Activated naive CD4-positive, alpha-beta T cell treated with Interleukin-2 at 50 U/mL for 16 hours (primary cell): ENCODE data around the gene AGGF1.
A peak's percentile ranks its signal among the peaks of the same experiment; 100 is the strongest.
"Not testable (repeated sequence)": the region's sequence is repeated elsewhere in the genome, so short reads cannot be mapped to it uniquely, and the experiment has no call there.

Experiments used
- DNase-seq: peaks from one replicate; pipeline ENCODE4 v3.0.0-alpha.2; 2020

Gene AGGF1

DNA sequence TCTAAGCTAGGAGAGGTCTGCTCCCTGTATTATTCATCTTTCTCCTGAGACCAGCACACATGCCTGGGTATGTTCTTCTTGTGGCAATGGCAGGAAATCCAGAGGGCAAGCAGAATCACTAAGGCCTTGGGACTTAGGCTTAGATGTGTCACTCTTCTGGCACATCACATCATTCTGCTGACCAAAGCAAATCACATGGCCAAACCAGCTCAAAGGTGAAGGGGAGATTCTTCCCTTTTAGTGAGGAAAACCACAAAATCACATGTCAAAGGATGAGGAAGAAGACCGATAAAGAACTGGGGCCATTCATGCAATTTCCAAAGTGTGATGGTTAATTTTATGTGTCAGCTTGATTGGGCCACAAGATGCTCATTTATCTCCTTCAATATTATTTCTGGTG, 5.7 kb upstream of the AGGF1 start:
- DNase-seq, result no peak

DNA sequence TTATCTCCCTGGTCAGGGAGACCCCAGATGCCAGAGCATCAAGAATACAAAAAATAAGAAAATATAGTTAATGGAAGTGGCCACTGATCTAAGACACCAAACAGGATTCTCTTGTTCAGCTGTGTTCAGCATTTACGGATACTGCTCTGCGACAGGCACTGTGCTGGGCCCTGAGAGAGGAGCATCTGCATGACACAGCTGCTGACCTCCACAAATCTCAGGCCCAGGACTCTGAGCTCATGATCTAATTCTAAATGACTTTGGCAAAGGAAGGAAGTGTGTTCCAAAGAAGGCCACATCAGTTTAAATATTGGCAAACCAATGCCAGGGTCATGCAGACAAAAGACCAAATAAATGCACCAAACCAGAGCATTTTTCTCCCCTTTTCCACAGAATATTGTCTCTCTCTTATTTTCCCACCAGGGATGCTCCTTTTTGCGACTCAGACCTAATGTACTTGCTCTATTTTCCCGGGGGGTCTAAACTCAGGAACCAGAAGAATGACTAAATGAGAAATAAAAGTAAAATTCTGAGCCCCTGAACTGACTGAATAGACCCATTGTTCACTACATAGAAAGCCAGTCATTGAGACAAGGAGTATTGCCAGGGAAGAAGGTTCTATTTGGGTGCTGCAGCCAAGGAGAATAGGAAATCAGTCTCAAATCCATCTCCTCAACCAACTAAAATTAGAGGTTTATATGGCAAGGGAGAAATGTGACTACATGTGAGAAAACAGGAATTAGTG, 1.4 kb upstream of the AGGF1 start:
- no peak for DNase-seq

DNA sequence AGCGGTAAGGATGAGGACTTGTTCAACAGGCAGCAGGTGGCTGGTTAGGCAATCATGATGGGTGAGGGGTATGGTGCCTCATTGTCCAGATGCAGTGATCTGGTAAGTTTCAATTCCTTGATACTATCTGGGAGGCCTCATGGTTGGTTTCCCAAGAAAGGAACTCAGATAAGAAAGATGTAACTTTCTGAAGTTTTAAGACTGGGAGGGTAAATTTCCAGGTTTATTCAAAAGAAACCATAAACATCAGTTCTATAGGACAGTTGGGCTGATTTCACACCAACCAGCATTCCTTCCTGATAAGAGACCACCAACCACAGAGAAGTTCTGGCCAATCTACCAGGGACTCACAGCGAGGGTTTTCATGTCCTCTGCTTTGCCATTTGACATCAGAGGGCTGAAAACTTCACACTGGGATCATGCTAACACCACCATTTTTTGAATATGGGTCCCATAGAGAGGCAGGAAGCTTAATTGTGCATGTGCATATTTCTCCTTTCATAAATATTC, 773 bp upstream of the AGGF1 start:
- no peak for DNase-seq

DNA sequence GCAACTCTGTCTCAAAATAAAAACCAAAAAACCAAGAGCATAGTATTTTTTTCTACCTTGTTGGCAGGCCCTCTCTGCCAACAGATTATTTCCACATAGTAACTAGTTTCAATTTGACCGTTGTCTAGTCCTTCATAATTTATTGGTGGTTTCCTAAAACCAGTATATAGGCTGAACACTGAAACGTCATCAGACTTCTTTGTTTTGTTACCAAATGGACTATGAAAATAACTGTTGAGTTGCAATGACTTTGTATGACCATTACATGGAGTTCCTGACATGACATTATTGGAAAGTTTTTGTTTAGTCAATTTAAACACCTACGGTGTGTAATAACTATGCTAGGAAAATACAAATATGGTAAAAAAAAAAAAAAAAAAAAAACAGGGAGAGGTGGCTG, 1.7 kb downstream of the AGGF1 start:
- no peak for DNase-seq

DNA sequence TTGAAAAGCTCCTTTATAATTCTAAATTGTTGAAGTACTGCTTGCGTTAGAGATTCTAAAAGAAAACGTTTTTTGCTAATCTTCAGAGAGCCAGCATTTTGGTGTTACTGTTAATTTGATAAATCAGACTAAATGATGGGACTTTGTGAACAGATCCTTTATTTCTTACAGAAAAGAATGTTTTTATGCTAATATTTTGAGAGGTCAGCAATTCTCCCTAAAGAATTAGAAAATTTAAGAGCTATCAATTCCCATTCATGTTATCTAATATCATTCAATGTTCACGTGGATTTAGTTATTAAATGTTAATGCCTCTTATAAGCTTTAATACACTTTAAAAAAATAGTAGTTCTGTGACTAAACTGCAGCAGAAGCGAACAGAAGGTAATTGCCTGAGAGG, 2.4 kb downstream of the AGGF1 start:
- no peak for DNase-seq

DNA sequence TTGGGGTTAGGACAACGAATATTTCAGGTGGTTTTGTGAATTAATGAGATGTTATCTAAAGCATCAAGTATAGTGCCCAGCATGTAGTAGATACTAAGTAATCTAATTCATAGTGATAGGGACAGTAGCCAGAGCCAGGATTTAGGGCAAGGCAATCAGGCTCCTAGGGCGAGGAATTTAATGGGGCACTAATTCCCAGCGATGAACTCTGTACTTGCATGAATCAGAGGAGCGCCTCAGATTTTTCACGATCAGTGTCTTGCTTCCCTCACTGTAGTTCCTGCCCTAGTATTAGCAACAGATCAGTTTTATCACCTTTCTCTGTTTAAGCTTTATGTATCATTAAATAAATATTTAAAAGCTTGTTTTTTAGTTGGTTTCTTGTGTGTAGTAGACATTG, 3.1 kb downstream of the AGGF1 start:
- DNase-seq, result no peak

DNA sequence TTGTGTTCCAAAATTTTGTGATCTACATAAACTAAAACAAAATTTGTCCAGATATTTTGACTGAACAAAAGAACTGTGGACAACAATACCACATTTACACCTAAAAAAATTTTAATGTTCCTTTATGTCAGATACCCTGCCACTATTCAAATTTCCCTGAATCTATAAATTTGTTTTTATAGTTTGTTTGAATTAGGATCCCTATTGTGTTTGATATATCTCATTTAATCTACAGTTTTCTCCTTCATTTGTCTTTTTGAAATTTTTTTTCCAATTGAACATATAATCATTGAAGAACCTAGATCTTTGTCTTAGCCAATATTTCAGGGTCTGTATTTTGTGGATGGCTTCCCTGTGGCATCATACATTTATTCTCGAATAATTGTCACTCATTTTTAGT, 5.7 kb downstream of the AGGF1 start:
- no peak for DNase-seq

DNA sequence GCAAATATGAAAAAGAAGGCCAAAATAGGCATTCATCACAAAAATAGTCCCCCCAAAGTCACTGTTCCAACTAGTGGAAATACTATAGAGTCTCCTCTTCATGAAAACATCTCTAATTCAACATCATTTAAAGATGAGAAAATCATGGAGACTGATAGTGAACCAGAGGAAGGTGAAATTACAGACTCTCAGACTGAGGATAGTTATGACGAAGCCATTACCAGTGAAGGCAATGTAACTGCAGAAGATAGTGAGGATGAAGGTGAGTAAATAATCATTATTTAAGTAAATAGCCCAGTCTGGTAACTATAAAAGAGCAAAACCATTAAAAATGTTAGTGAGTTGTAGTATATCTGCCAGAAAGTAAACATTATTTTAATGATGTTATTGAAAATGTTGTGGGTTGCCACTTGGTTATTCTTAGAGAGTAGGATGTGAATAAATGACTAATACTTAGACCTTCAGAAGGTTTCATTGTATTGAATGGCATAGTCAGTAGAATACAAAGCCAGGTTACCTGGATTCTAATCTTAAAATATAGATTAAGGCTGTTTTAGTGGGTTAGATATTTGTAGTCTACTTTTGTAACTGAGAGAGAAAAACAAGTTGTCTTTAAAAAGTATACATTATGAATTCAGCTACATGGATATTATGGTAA, 16.3 kb downstream of the AGGF1 start:
- no peak for DNase-seq

DNA sequence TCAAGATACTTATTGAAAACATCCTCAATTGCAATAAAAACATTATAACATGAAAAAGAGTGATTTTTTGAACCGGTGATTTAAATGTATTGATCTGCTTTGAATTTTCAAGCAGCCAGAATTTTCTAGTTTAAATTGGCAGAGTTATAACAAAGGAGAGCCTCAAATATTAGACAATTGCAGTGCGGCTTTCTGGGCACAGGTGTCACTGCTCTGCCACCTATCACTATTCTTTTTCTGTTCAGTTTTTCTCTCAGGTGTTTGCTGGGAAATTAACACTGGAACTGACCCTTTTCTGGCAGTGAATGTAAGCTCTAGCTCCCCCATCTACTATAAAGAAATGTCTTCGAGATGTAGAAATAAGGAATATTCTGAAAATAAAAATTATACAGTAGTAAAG, 33.8 kb downstream of the AGGF1 start:
- DNase-seq, result no peak

DNA sequence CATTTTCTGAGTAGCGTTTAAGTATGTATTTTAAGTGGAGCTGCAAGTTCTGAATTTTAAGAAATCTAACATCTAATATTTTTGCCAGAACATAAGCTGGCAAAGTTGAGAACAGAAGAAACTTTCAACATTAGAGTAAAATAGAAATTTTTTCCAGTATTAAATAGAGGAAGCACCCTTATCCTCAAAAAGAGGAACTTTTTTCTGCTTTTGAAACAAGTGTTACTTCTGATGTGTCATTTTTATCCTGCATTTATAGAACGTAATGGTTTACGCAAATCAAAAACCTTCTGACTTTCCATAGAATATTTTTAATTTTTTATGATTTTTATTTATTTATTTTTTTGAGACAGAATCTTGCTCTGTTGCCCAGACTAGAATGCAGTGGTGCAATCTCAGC, 35.1 kb downstream of the AGGF1 start:
- no peak for DNase-seq

DNA sequence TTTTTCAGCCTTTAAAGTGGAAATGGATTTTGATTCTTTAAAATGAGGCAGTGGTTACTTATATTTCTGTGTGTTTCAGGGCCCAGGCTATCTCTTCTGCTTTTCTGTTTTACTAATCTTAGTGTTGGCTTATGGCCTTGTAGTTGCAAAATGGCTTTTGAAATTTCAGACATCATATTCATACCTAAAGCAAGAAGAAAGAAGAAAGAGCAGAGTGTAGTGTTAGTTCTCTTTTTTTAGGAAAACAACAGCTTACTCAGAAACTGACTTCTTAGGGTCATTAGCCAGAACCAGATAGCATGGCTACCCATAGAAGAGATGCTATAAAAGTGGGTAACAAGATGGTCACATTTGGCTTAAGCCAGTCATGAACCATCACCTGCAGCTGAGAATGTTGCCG, 36.0 kb downstream of the AGGF1 start:
- DNase-seq, result no peak

DNA sequence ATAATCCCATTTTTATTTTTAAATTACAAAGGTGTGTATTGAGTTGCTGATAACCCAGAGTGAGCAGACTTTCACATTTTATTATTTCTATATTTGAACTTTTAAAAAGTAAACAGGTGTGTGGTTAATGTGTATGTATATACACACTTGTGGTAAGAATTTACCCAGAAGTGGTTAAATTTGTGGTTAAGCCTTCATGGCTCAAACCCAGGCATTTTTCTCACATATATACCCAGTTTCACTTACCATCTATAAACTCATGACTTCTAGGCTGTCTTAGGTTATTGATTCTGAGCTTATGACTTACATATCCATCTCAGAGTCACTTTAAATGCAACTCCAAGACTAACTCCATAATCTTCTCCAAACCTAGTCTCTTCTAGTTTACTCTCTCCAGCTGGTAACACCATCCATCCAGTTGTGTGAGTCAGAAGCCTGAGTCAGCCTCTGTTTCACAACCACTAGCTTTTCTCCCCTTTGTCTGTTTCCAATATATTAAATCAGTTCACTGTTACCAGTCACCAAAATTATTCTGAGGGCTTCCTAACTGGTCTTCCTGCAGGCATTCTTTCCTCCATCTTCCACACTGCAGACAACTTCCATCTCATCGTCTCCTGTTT, 36.7 kb downstream of the AGGF1 start:
- DNase-seq, result no peak

DNA sequence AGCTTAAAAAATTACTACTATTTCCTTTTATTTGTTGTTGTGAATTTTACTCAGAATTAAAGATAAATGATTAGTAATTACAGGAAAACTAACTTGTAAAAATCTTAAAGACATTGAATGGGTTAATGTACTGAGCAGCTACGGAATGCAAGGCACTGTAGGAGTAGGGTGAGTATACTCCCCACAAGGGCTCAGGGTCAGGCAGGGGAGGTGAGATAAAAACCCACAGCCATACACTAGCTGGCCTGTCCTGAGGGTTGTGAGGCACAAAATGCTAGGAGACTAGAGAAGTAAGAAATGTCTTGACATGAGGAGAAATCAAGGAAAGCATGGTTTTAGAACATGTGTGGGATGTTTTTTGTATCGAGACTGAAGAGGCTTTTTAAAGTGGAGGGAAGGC, 43.5 kb downstream of the AGGF1 start:
- DNase-seq, result no peak

DNA sequence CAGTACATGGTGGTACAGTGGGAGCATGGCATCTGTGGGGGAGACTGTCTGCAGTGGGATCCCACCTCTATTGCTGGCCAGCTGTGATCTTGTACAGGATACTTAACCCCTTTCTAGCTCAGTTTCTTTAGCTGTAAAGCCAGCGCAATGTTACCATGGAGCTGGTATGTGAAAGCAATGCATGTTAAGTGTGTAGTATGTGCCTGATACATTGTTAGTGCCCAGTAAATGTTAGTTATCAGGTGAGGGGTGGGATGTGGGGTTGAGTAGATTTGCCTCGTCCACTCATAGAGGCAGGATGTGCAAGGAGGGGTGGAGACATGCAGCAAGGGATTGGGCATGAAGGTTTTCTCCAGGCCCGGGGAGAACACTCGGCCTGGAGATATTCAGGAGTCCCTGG, 44.5 kb downstream of the AGGF1 start:
- no peak for DNase-seq

DNA sequence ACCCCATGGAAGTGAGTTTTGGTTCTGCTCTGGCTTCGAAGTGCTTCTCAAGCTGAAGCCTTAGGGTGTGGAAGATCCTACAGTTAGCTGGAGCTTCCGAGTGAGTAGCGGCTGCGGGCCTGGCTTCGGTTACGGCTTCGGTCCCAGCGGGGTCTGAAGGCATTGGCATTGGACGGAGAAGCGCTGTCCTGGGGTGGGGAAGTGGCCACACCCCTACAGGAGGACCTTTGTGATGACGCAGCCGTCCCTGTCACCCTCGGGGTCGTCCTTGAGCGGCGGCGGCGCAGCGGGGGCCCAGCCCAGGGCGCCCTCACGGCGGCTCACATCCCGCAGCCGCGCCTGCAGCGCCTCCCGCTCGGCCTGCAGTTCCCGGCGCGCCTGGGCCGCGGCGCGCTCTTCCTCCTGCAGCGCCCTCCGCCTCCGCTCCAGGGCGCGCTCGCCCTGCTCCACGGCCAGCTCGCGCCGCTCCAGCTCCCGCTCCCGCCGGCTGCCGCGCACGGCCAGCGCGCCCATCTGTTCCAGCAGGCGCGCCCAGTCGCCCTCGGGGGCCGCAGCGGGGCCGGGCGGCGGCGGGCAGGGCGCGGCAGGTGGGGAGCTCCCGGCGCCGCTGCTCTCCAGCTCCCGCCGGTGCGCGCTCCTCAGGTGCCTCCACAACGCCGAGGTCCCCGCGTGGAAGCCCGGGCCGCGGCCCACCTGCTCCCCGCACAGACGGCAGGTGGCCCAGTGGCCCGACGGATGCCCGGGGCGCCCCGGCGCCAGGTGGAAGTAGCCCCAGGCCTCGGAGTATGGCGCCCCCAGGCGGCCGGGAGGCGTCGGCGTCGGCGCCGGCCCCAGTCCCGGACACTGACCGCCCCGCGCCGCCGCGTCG, 47.0 kb downstream of the AGGF1 start:
- DNase-seq, result peak; percentile 52

DNA sequence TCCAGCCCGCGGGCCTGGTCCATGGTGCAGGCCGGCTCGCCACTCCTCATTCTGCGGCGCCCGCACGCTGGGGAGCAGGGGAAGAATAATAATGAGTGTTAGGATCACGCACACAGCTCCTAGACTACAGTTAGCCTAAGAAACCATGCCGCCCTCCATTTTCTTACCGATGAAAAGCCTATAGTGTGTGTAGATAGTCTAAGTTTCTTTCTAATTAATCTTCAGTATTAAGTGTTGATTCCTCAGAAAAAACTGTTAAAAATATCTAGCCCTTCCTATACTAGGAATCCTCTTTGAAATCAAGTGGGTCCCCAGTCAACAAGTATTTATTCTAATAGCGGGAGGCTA, 47.6 kb downstream of the AGGF1 start:
- no peak for DNase-seq

DNA sequence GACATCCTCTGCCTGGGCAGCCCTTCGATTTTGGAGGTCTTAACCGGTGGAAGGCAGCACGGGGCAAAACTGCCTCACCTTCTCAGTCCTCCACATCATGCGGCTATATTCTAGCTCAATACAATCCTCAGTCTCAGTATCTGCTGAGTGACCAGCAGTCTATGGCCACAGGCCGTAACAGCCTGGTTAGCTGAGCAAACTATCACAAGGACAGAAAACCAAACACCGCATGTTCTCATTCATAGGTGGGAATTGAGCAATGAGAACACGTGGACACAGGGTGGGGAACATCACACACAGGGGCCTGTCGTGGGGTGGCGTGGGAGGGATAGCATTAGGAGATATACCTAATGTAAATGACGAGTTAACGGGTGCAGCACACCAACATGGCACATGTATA, 50.3 kb downstream of the AGGF1 start:
- DNase-seq, result not testable (repeated sequence)

DNA sequence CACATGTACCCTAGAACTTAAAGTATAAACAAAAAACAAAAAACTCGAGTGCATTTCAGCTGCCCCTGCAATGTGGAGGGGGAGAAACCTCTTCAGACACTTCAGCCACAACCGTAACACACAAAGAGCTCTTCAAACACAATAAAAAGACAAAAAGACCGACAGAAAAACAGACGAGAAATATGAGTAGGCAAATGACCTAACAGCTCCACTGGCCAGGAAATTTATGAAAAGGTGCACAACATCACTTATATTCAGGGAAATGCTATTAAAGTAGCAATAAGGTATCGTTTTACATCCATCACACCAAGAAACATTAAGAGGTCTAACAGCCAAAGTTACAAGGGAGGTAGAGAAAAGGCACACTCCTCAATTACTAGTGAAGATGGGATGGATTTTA, 50.7 kb downstream of the AGGF1 start:
- no peak for DNase-seq

DNA sequence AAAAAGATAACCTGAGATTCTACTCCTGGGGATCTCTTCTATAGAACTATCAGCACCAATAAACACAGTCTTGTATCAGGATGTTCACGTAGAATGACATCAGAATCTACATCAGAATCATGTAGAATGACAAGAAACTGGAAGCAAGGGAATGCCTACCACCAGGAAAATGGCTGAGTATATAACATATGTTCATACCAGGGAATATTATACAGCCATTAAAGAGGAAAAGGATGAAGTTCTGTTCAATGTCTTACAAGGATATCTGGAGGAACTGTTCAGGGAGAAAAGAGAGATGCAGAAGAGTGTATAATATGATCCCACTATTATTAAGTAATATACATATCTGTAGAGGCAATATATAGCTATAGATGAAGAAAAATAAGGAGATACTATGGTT, 52.1 kb downstream of the AGGF1 start:
- DNase-seq, result no peak

DNA sequence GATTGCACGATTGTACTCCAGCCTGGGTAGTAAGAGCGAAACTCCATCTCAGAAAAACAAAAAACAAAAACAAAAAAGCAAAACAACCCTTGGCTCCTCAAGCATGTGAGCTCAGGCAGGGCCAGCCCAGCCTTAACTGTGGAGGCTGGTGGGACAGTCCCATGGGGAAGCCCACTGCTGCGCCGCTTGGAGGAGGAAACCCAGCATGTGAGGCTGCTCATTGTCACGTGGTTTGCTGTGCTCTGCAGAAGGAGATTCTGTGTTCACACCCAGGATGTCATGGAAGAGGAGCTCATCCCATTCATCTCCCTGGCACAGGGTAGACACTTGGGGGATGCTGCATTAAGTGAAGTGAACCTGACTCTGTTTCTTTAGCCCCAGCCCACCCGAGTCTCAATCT, 52.9 kb downstream of the AGGF1 start:
- no peak for DNase-seq

DNA sequence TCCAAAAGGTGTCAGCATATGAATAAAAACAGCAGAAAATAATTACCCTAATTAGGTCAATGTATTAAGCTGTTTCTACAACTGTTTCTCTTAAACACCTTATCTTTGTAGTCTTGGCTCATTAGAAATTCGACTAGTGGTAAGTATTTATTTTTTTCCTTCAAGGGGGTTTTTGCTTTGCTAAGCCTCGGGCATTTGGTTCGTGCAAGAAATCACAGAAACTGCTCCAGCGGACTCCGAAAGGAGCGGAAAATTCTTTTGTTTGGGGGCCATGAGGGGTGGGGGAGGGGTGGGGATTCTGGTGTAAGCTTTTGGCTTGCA, 56.1 kb downstream of the AGGF1 start:
- DNase-seq, result no peak

DNA sequence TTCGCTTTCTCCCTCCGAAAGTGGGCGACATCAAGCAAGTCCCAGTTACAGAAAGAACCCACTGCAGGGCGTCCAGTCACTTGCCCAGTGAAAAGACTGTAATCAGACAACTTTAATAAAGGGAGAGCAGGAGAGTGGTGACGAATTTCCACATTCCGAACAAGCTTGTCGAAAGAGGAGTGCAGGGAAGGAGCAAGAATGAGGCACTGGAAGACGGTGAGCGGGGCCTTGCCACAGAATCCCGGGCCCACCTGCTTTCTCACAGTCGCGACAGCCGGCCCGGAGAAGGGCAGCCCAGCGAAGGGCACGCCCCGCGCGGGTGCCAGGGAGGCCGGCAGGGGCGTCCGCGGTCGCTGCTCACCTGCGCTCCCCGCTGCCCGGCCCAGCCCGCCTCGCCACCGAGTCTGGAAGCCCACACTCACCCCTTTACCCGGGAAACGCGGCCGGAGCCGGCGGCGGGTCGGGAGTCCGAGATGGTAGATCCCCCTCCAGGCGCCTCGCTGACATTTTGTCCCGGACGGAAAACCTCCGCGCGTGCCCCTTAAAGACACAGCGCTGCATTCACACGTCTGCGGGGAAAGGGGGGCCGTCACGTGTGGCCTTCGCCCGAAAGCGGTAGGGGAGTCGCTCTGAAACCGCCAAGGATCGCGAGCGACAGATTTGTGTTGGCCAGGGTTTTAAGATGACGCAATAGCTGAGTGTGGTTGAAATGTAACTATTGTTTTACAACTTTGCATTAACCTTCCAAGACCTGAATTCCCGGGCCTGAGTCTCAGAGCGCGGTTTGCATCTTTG, 56.7 kb downstream of the AGGF1 start, which contains the start of gene ZBED3:
ZBED3 (minus strand) TSS at position 597 of the 795 bp plus-strand sequence. CDS start 9,407 bp downstream, outside the sequence.
- peak; percentile 47 for DNase-seq
